Heart left ventricle (tissue), 16 donors: ENCODE measurements around the gene NCAPD3. TPM values are rescaled to one million over a fixed set of nuclear protein-coding genes. Genes with fewer than 3 reads are reported as not detected.

ENCODE experiments used
- ATAC-seq, 4 donors: fragments of 200-7000 bp; cut with Tn5 transposase; one replicate each; pipeline ENCODE4 v1.9.1; 2020 to 2022; ENCODE audit warnings: moderate library complexity in 4 of 4, mild to moderate bottlenecking in 3 of 4, moderate number of reproducible peaks in 1 of 4
- DNase-seq, 5 donors: peaks; one replicate each; pipeline ENCODE4 v3.0.0-alpha.2; 2020
- H3K27ac ChIP-seq, 12 donors: fragments of 200-600 bp; sonication (generic) in 4 of 12; one replicate each; pipeline versions ENCODE4 v1.5.0 to v1.8.0; 2016 to 2022; ENCODE audit warnings: mild to moderate bottlenecking in 2 of 12
- H3K27me3 ChIP-seq, 9 donors: fragments of 200-600 bp; sonication (generic) in 2 of 9; one replicate each; pipeline versions ENCODE4 v1.5.1 to v1.8.0; 2016 to 2022; ENCODE audit warnings: mild to moderate bottlenecking in 3 of 9
- H3K36me3 ChIP-seq, 9 donors: fragments of 200-600 bp; sonication (generic) in 2 of 9; one replicate each; pipeline versions ENCODE4 v1.5.0 to v1.8.0; 2018 to 2022; ENCODE audit warnings: mild to moderate bottlenecking in 2 of 9
- H3K4me1 ChIP-seq, 12 donors: fragments of 200-600 bp; sonication (generic) in 4 of 12; one replicate each; pipeline versions ENCODE4 v1.5.0 to v1.8.0; 2016 to 2022; ENCODE audit warnings: mild to moderate bottlenecking in 3 of 12
- H3K4me3 ChIP-seq, 12 donors: fragments of 200-600 bp; sonication (generic) in 4 of 12; one replicate each; pipeline versions ENCODE4 v1.5.0 to v1.8.0; 2017 to 2022; ENCODE audit warnings: mild to moderate bottlenecking in 9 of 12, moderate library complexity in 4 of 12
- H3K9me3 ChIP-seq, 12 donors: fragments of 200-600 bp; sonication (generic) in 4 of 12; one replicate each; pipeline versions ENCODE4 v1.5.0 to v1.8.0; 2016 to 2022; ENCODE audit warnings: mild to moderate bottlenecking in 1 of 12
- CTCF ChIP-seq, 12 donors: fragments of 200-600 bp; sonication (generic) in 4 of 12; IDR thresholded peaks; one replicate each; pipeline versions ENCODE4 v1.5.0 to v1.8.0; 2018 to 2022; ENCODE audit warnings: antibody characterized with exemption in 12 of 12, mild to moderate bottlenecking in 5 of 12
- POLR2A ChIP-seq, 2 donors: fragments of 450-650 bp; IDR thresholded peaks; one replicate each; pipeline ENCODE4 v1.6.1; 2017; ENCODE audit warnings: antibody characterized with exemption in 2 of 2, mild to moderate bottlenecking in 2 of 2, moderate library complexity in 2 of 2
- WGBS, 4 donors: extraction: QIAGEN DNeasy Blood & Tissue Kit in 2 of 4; methylation state at CpG; one replicate each; pipeline versions ENCODE4 v1.1.5 to v1.1.7; 2013 to 2018; 5-methylcytosine and 5-hydroxymethylcytosine counted together
- intact Hi-C, 10 donors: fragments of 100-400 bp; cut with DNase I; formaldehyde crosslinking; loops; one replicate each; pipeline versions ENCODE4 v1.11.1 to v1.14.2; 2022
- polyA plus RNA-seq, 2 donors: library from polyadenylated mRNA; stranded (reverse); fragments of 200-250 nt; gene quantifications; one replicate each; pipeline ENCODE4 v1.2.3, GENCODE V29; 2013
- total RNA-seq, 9 donors: library from RNA; depleted of rRNA in 2 of 9; stranded (reverse); fragments of >200 nt in 2 of 9; fragmentation: NEBNext Ultra II Directional in 3 of 9; extraction: Animal tissue kit (Norgen Biotek cat#: 25700) in 3 of 9; gene quantifications; one replicate each; pipeline versions ENCODE4 v1.1.0 to v1.2.4, GENCODE V29; 2016 to 2023
- donor health status: ischemic (EF 13 %, LVEDD 7.1; RV severe dilation, severe dysfunction).
- donor health status: healthy with polysubstance abuse.
- donor health status: DM: no; HTN: yes; CAD: no.
- donor health status: DM: no; HTN: no; CAD: no.
- donor health status: ischemic (EF 25% LVEDD 6.9; RV normal size, moderate dysfunction).
- donor health status: ischemic (EF 25% LVEDD 5.7; RV mildly dilated, moderate dysfunction).
- donor health status: healthy.
- donor health status: DM: yes; HTN: yes; CAD: no.
- donor health status: ischemic (EF 35%, LVEDD 5.7; RV mildly dilated, moderate dysfunction).
- donor health status: nonischemic (EF 11% LVEDD 7.7; RV severe dilation, severe dysfunction).
- donor health status: DM: yes; HTN: yes; CAD: no.
- donor health status: PGD.
- donor health status: ischemic (EF 29% LVEDD 5.4; RV normal size, mild dysfunction).
- donor health status: nonischemic (EF 23%, LVEDD 6.1; RV moderate dilation, normal function).

NCAPD3 gene
- total and polyA plus RNA-seq, 11 donors, result 4.7 to 18.8 (median 10.8) TPM

DNA sequence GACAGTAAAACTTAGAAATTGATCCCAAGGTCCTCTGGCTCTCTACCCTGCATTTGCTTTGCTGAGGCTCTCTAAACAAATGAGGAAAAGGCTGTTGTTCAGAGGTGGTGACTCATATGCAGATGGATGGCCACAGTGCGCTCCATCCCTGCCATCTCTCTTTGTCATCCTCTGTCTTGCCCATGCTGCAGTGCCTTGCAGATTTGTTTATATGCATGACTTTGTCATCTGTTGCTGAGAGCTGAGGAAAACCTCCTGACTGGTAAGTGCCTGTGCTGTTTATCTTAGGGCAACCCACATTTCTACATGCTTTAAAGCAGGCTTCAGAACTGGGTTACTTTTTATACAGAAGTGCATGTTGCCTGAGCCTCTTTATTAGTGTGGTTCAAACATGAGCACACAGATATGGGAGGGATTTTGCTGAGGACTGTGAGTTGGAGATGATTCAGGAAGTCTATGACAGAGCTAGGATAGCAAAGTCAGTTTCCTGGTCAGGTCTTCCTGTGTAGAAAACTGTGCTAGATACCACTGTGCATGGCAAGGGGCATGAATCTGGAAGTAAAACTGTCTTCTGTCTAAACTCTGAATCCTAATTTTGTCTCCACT is 97.4 kb downstream of the NCAPD3 start:
- H3K27ac ChIP-seq, result peak overlapping the region in 8 of 12 donors; percentile 63 to 85 (median 76)
- TF ChIP-seq CTCF (IDR thresholded peaks at IDR 0.05), result no peak
- no peak for TF ChIP-seq POLR2A (IDR thresholded peaks at IDR 0.05)
- no peak overlapping the region for H3K4me3 ChIP-seq
- H3K4me1 ChIP-seq, result peaks cover 0 to 52% (median 35%) of the 10 kb centered on the region in 12 donors
- ATAC-seq (peak in 3 of 4 donors; percentile 24 to 36 (median 31)), DNase-seq (no peak)
- intact Hi-C loops, result loop anchor here in 2 of 10 donors (5.0 kb wide), 1 partner anchor 59 kb away; the partner anchor contains the start of gene JAM3 (in 2 of the 2)
- peaks cover 0 to 6% (median 1%) of the 10 kb centered on the region in 12 donors for H3K9me3 ChIP-seq
- H3K27me3 ChIP-seq, result peaks cover 0 to 8% (median 0%) of the 10 kb centered on the region in 9 donors
- no peaks in the 10 kb centered on the region for H3K36me3 ChIP-seq
- 48 to 80% (median 70%) methylated on average over 1 of the region's 1 CpG for WGBS, 4 donors

GRCh38 chr11:134125507-134125906 is 98.3 kb downstream of the NCAPD3 start:
- Histone ChIP-seq H3K9me3 (no peaks in the 10 kb centered on the region), H3K4me3 (peak overlapping the region in 10 of 12 donors; percentile 50 to 68 (median 56)), H3K36me3 (no peaks in the 10 kb centered on the region), H3K4me1 (peaks cover 6 to 59% (median 41%) of the 10 kb centered on the region in 12 donors), H3K27ac (peak overlapping the region in 11 of 12 donors; percentile 63 to 85 (median 77)), H3K27me3 (peaks cover 0 to 8% (median 0%) of the 10 kb centered on the region in 9 donors)
- peak in 3 of 4 donors; percentile 8 to 30 (median 21) for ATAC-seq
- TF ChIP-seq CTCF (IDR thresholded peaks at IDR 0.05) (no peak), POLR2A (IDR thresholded peaks at IDR 0.05) (no peak)
- WGBS, 4 donors, result 37 to 47% (median 43%) methylated on average over 9 of the region's 9 CpGs
- no peak for DNase-seq
- intact Hi-C loops, result loop anchor here in 4 of 10 donors (2.0 to 5.0 kb wide), 2 partner anchors 57 to 58 kb away; partner anchors contain the start of gene JAM3 (in 4 of the 4)

DNA sequence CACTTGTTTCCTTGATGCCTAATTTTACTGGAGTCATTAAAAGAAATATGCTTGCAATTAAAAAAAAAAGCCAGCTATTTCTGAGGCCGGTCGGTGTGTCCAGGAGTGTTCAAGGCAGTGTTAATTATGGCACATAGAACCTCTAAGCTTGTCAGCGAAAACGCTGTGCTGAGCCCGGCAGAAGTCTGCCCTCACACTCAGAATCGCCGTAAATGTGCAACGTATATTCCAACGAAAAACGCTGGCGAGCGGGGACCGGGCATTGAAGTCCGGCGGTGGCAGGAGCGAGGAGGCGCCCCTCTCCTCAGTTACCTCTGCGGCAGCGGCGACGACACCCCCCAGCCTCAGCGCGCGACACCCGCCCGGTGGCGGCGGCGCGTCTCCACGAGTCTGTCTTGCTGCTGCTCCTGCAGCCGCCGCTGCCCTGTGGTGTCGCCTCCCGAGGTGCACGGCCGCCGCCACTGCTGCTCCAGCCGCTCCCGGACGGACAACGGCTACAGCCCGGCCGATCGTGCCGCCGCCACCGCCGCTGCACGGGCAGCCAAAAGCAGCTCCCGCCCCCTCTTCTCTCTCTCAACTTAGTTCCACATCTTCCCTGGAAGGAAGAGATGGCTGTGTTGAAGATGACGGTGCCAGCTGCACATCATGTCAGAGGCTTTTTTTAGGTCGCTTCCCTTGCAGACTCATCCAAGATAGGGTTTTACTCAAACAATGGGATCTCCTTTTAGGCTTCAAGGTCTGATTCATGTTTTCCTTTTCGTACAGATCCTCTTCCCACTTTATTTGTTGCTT is 98.9 kb downstream of the NCAPD3 start:
- H3K36me3 ChIP-seq, result no peaks in the 10 kb centered on the region
- no peaks in the 10 kb centered on the region for H3K9me3 ChIP-seq
- TF ChIP-seq CTCF (IDR thresholded peaks at IDR 0.05) (peak in 4 of 12 donors; percentile 5 to 42 (median 32)), POLR2A (IDR thresholded peaks at IDR 0.05) (no peak)
- DNase-seq, result peak; percentile 62 to 79 (median 66)
- peaks cover 6 to 64% (median 48%) of the 10 kb centered on the region in 12 donors for H3K4me1 ChIP-seq
- peak overlapping the region; percentile 28 to 68 (median 54) for H3K4me3 ChIP-seq
- peak; percentile 54 to 75 (median 66) for ATAC-seq
- intact Hi-C loops, result loop anchor here in 6 of 10 donors (2.0 to 5.0 kb wide), 4 partner anchors 53 to 73 kb away; partner anchors contain the start of gene JAM3 (in 5 of the 6)
- H3K27ac ChIP-seq, result peak overlapping the region; percentile 55 to 85 (median 76)
- H3K27me3 ChIP-seq, result peaks cover 0 to 8% (median 0%) of the 10 kb centered on the region in 9 donors
- WGBS, 4 donors, result 1 to 4% (median 3%) methylated on average over 28 to 54 of the region's 54 CpGs
